NCI-H526 (cell line): ENCODE results near the gene C19orf67.
A peak's percentile ranks its signal among the peaks of the same experiment; 100 is the strongest.

Source experiments
- DNase-seq, 2 experiments: peaks; one replicate each; lab custom pipeline; 2025; lab: John Stamatoyannopoulos, UW

C19orf67 gene

GRCh38 chr19:14107581-14108461 lies 22.2 kb upstream of the C19orf67 start:
- no peak for DNase-seq

- no peak for DNase-seq
These were observed 21.3 kb upstream of the C19orf67 start for GRCh38 chr19:14106840-14107239.

- DNase-seq: no peak
These were observed 20.1 kb upstream of the C19orf67 start for GRCh38 chr19:14105680-14106079.

GRCh38 chr19:14103310-14103709 lies 17.7 kb upstream of the C19orf67 start:
- no peak for DNase-seq

- DNase-seq: no peak
These were observed 17.2 kb upstream of the C19orf67 start for GRCh38 chr19:14102756-14103155.

- no peak for DNase-seq
These were observed 16.6 kb upstream of the C19orf67 start for GRCh38 chr19:14102102-14102696.

GRCh38 chr19:14101003-14101545 lies 15.5 kb upstream of the C19orf67 start:
- no peak for DNase-seq

- no peak for DNase-seq
These were observed 12.1 kb upstream of the C19orf67 start for GRCh38 chr19:14097532-14098151.

- no peak for DNase-seq
These were observed 10.8 kb upstream of the C19orf67 start for GRCh38 chr19:14096272-14096992.

- DNase-seq: no peak
These were observed 9.3 kb upstream of the C19orf67 start for GRCh38 chr19:14094854-14095253.

- no peak for DNase-seq
These were observed 7.7 kb upstream of the C19orf67 start for GRCh38 chr19:14093117-14093823.

GRCh38 chr19:14091813-14092462 lies 6.4 kb upstream of the C19orf67 start:
- no peak for DNase-seq

GRCh38 chr19:14091081-14091812 lies 5.7 kb upstream of the C19orf67 start:
- peak; percentile 17 to 52 for DNase-seq

- peak in 1 of 2 experiments; percentile 87 for DNase-seq
These were observed 5.0 kb upstream of the C19orf67 start, which contains the start of gene SAMD1 for GRCh38 chr19:14090509-14091080. TSS of gene SAMD1 (minus strand) at chr19:14090751.

GRCh38 chr19:14089662-14090508 lies 4.3 kb upstream of the C19orf67 start:
- DNase-seq: peak in 1 of 2 experiments; percentile 61

GRCh38 chr19:14089412-14089661 lies 3.8 kb upstream of the C19orf67 start:
- peak in 1 of 2 experiments; percentile 21 for DNase-seq

GRCh38 chr19:14088634-14089411 lies 3.2 kb upstream of the C19orf67 start:
- no peak for DNase-seq

- no peak for DNase-seq
These were observed 515 bp upstream of the C19orf67 start for GRCh38 chr19:14086098-14086497.
